ENCODE data around the gene KCNJ3.
"Not testable (repeated sequence)": the region's sequence is repeated elsewhere in the genome, so short reads cannot be mapped to it uniquely, and the experiment has no call there.

The KCNJ3 gene

GRCh38 chr2:154849482-154849881, 151.0 kb downstream of the KCNJ3 start:
- no peak for TF ChIP-seq CTCF (IDR thresholded peaks at IDR 0.05; ENCODE audit: low read depth, low read length)
- Histone ChIP-seq H3K36me3 (no peaks in the 10 kb centered on the region), H3K4me1 (no peaks in the 10 kb centered on the region), H3K9me3 (no peaks in the 10 kb centered on the region), H3K27me3 (no peaks in the 10 kb centered on the region), H3K4me3 (ENCODE audit: low read depth, low read length) (no peak overlapping the region)
- DNase-seq = no peak

GRCh38 chr2:154850532-154850931, 152.0 kb downstream of the KCNJ3 start:
- H3K9me3 ChIP-seq = no peaks in the 10 kb centered on the region
- H3K36me3 ChIP-seq = no peaks in the 10 kb centered on the region
- H3K4me3 ChIP-seq (ENCODE audit: low read depth, low read length) = no peak overlapping the region
- no peak for TF ChIP-seq CTCF (IDR thresholded peaks at IDR 0.05; ENCODE audit: low read depth, low read length)
- no peaks in the 10 kb centered on the region for H3K4me1 ChIP-seq
- no peaks in the 10 kb centered on the region for H3K27me3 ChIP-seq
- no peak for DNase-seq

GRCh38 chr2:154855138-154855537, 156.6 kb downstream of the KCNJ3 start:
- Histone ChIP-seq H3K9me3 (no peaks in the 10 kb centered on the region), H3K36me3 (no peaks in the 10 kb centered on the region), H3K4me3 (ENCODE audit: low read depth, low read length) (no peak overlapping the region), H3K4me1 (no peaks in the 10 kb centered on the region), H3K27me3 (no peaks in the 10 kb centered on the region)
- DNase-seq = no peak
- TF ChIP-seq CTCF (IDR thresholded peaks at IDR 0.05; ENCODE audit: low read depth, low read length) = no peak

- not testable (repeated sequence) for H3K9me3 ChIP-seq; DNase-seq; H3K27me3 ChIP-seq; H3K4me1 ChIP-seq; H3K4me3 ChIP-seq (ENCODE audit: low read depth, low read length); H3K36me3 ChIP-seq
Measured at GRCh38 chr2:154867151-154867550, 168.7 kb downstream of the KCNJ3 start.

- Histone ChIP-seq H3K36me3 (no peaks in the 10 kb centered on the region), H3K27me3 (no peaks in the 10 kb centered on the region), H3K4me1 (no peaks in the 10 kb centered on the region), H3K4me3 (ENCODE audit: low read depth, low read length) (no peak overlapping the region), H3K9me3 (no peaks in the 10 kb centered on the region)
- TF ChIP-seq CTCF (IDR thresholded peaks at IDR 0.05; ENCODE audit: low read depth, low read length) = no peak
- no peak for DNase-seq
Measured at GRCh38 chr2:154875999-154876398, 177.5 kb downstream of the KCNJ3 start.

- Histone ChIP-seq H3K9me3 (no peaks in the 10 kb centered on the region), H3K4me3 (ENCODE audit: low read depth, low read length) (no peak overlapping the region), H3K27me3 (no peaks in the 10 kb centered on the region), H3K4me1 (no peaks in the 10 kb centered on the region), H3K36me3 (no peaks in the 10 kb centered on the region)
- no peak for TF ChIP-seq CTCF (IDR thresholded peaks at IDR 0.05; ENCODE audit: low read depth, low read length)
- no peak for DNase-seq
Measured at GRCh38 chr2:154882725-154883124, 184.2 kb downstream of the KCNJ3 start.

GRCh38 chr2:154886316-154886715, 187.8 kb downstream of the KCNJ3 start:
- no peaks in the 10 kb centered on the region for H3K27me3 ChIP-seq
- no peak for DNase-seq
- no peaks in the 10 kb centered on the region for H3K36me3 ChIP-seq

More at GRCh38 chr2:154886316-154886715, 187.8 kb downstream of the KCNJ3 start:
- Histone ChIP-seq H3K9me3 (no peaks in the 10 kb centered on the region), H3K4me1 (no peaks in the 10 kb centered on the region), H3K4me3 (ENCODE audit: low read depth, low read length) (no peak overlapping the region)
- TF ChIP-seq CTCF (IDR thresholded peaks at IDR 0.05; ENCODE audit: low read depth, low read length) = no peak

Measured in BE2C (cell line).